ENCODE data around the gene H2BK1.

The H2BK1 gene

GRCh38 chr7:151202836-151203235 lies 7.5 kb downstream of the H2BK1 start:
- peaks cover 97% of the 10 kb centered on the region for H3K27me3 ChIP-seq (replicated peaks; ENCODE audit: insufficient read depth, low read length)
- H3K27ac ChIP-seq (ENCODE audit: low read length) = no peak overlapping the region
- TF ChIP-seq, protein P1, sequence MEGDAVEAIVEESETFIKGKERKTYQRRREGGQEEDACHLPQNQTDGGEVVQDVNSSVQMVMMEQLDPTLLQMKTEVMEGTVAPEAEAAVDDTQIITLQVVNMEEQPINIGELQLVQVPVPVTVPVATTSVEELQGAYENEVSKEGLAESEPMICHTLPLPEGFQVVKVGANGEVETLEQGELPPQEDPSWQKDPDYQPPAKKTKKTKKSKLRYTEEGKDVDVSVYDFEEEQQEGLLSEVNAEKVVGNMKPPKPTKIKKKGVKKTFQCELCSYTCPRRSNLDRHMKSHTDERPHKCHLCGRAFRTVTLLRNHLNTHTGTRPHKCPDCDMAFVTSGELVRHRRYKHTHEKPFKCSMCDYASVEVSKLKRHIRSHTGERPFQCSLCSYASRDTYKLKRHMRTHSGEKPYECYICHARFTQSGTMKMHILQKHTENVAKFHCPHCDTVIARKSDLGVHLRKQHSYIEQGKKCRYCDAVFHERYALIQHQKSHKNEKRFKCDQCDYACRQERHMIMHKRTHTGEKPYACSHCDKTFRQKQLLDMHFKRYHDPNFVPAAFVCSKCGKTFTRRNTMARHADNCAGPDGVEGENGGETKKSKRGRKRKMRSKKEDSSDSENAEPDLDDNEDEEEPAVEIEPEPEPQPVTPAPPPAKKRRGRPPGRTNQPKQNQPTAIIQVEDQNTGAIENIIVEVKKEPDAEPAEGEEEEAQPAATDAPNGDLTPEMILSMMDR (IDR thresholded peaks at IDR 0.05; ENCODE audit: low read length) = no peak
- TF ChIP-seq EZH2 (optimal IDR thresholded peaks at IDR 0.05; ENCODE audit: low read depth, low read length) = no peak
- TF ChIP-seq EZH2phosphoT487 (IDR thresholded peaks at IDR 0.05; ENCODE audit: low read length) = no peak
- H3K9ac ChIP-seq (ENCODE audit: low read length) = no peak overlapping the region
- H2AFZ ChIP-seq (ENCODE audit: low read length) = no peak overlapping the region
- H3F3A ChIP-seq (ENCODE audit: insufficient read depth, low read length) = no peaks in the 10 kb centered on the region
- H3K79me2 ChIP-seq (ENCODE audit: low read length) = no peaks in the 10 kb centered on the region
- no peak overlapping the region for H3K4me3 ChIP-seq (ENCODE audit: low read length)
- no peak overlapping the region for H3K4me2 ChIP-seq (ENCODE audit: low read depth, low read length)
- H4K20me1 ChIP-seq (ENCODE audit: insufficient read depth, low read length) = no peaks in the 10 kb centered on the region
- H3K9me2 ChIP-seq (replicated peaks; ENCODE audit: insufficient read depth, low read length) = no peaks in the 10 kb centered on the region
- no peaks in the 10 kb centered on the region for H3K4me1 ChIP-seq (ENCODE audit: low read length)
- DNase-seq = no peak
- H3K9me3 ChIP-seq (replicated peaks; ENCODE audit: insufficient read depth, low read length) = no peaks in the 10 kb centered on the region
- no peaks in the 10 kb centered on the region for H3K36me3 ChIP-seq (replicated peaks; ENCODE audit: insufficient read depth, low read length)

DNA sequence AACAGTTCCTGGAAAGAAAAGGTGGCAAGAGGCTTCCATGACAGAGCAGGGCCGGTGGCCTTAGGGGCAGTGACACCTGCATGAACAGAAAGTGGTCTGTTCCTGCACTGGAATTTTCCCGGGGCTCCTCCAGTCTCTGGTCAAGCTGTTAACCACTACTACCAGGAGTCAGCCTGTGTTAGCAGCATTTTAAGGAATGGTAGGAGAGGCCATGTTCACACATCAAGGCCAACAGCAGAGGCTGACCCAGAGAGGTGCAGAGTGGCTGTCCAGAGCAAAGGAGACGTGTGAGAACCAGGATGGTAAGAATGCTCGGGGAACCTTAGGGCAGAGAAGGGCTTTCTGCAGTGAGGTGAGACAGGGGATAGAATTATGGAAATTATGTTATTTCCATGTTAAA lies 8.5 kb downstream of the H2BK1 start:
- Histone ChIP-seq H3K36me3 (replicated peaks; ENCODE audit: insufficient read depth, low read length) (no peaks in the 10 kb centered on the region), H3K4me2 (ENCODE audit: low read depth, low read length) (no peak overlapping the region), H2AFZ (ENCODE audit: low read length) (no peak overlapping the region), H3K27ac (ENCODE audit: low read length) (no peak overlapping the region), H3K79me2 (ENCODE audit: low read length) (no peaks in the 10 kb centered on the region), H4K20me1 (ENCODE audit: insufficient read depth, low read length) (no peaks in the 10 kb centered on the region), H3K9ac (ENCODE audit: low read length) (no peak overlapping the region), H3F3A (ENCODE audit: insufficient read depth, low read length) (no peaks in the 10 kb centered on the region), H3K9me2 (replicated peaks; ENCODE audit: insufficient read depth, low read length) (no peaks in the 10 kb centered on the region), H3K4me1 (ENCODE audit: low read length) (no peaks in the 10 kb centered on the region), H3K27me3 (replicated peaks; ENCODE audit: insufficient read depth, low read length) (peaks cover 100% of the 10 kb centered on the region), H3K9me3 (replicated peaks; ENCODE audit: insufficient read depth, low read length) (no peaks in the 10 kb centered on the region), H3K4me3 (ENCODE audit: low read length) (no peak overlapping the region)
- DNase-seq = no peak
- TF ChIP-seq EZH2 (optimal IDR thresholded peaks at IDR 0.05; ENCODE audit: low read depth, low read length) (no peak), EZH2phosphoT487 (IDR thresholded peaks at IDR 0.05; ENCODE audit: low read length) (no peak)
- TF ChIP-seq, protein P1 (IDR thresholded peaks at IDR 0.05; ENCODE audit: low read length) = no peak

GRCh38 chr7:151201344-151201743 lies 8.9 kb downstream of the H2BK1 start:
- no peak for TF ChIP-seq EZH2phosphoT487 (IDR thresholded peaks at IDR 0.05; ENCODE audit: low read length)
- no peak for TF ChIP-seq EZH2 (optimal IDR thresholded peaks at IDR 0.05; ENCODE audit: low read depth, low read length)
- Histone ChIP-seq H3K9ac (ENCODE audit: low read length) (no peak overlapping the region), H3K4me3 (ENCODE audit: low read length) (no peak overlapping the region), H4K20me1 (ENCODE audit: insufficient read depth, low read length) (no peaks in the 10 kb centered on the region), H3K4me1 (ENCODE audit: low read length) (no peaks in the 10 kb centered on the region), H3K27me3 (replicated peaks; ENCODE audit: insufficient read depth, low read length) (peaks cover 100% of the 10 kb centered on the region), H3F3A (ENCODE audit: insufficient read depth, low read length) (no peaks in the 10 kb centered on the region), H3K4me2 (ENCODE audit: low read depth, low read length) (no peak overlapping the region), H3K9me3 (replicated peaks; ENCODE audit: insufficient read depth, low read length) (no peaks in the 10 kb centered on the region), H2AFZ (ENCODE audit: low read length) (no peak overlapping the region), H3K36me3 (replicated peaks; ENCODE audit: insufficient read depth, low read length) (no peaks in the 10 kb centered on the region), H3K27ac (ENCODE audit: low read length) (no peak overlapping the region), H3K9me2 (replicated peaks; ENCODE audit: insufficient read depth, low read length) (no peaks in the 10 kb centered on the region), H3K79me2 (ENCODE audit: low read length) (no peaks in the 10 kb centered on the region)
- DNase-seq = no peak

DNA sequence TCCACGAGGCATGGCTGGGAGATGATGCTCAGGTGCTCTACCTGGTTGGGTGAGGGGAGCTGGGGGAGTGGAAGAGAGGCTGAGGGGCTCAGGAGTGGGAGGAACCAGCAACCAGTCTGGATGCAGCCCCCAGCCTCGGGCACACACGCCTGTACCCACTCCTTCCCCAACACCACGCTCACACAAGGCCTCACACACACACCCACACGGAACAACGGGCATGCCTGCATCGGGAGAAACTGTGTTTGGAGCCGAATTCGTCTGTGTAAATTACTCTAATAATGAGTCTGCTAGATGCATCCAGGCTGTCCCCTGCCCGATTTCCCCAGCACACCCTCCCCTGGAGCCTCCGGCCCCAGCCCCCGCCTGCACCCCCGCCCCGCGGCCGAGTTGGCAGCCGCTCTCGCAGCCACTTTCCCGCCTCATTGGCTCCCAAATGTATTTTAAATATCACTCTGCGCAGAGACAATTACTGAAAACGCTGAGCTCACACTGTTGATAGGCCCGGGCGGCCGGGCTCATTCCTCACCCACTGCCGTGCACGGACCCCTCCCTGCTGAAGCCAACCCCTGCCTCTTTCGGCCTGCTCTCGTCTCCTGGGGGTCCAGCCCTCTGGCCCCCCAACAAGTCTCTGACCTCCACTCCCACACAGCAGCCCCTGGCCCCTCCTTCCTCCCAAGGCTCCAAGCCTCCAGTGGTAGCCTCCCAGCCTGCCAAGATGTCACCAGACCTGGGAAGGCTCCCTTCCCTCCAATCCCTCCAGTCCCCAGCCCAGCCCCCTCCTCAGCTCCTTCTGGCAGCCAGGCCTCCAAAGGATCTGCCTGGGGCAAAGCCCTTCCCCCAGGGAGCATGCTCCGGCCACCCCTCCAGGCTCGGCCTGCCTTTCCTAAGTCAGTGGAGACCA lies 11.1 kb downstream of the H2BK1 start:
- H2AFZ ChIP-seq (ENCODE audit: low read length) = no peak overlapping the region
- H3K4me3 ChIP-seq (ENCODE audit: low read length) = no peak overlapping the region
- H3K9ac ChIP-seq (ENCODE audit: low read length) = no peak overlapping the region
- no peaks in the 10 kb centered on the region for H3K4me1 ChIP-seq (ENCODE audit: low read length)
- no peaks in the 10 kb centered on the region for H3K9me3 ChIP-seq (replicated peaks; ENCODE audit: insufficient read depth, low read length)
- no peaks in the 10 kb centered on the region for H3K79me2 ChIP-seq (ENCODE audit: low read length)
- H3K9me2 ChIP-seq (replicated peaks; ENCODE audit: insufficient read depth, low read length) = no peaks in the 10 kb centered on the region
- no peaks in the 10 kb centered on the region for H3K36me3 ChIP-seq (replicated peaks; ENCODE audit: insufficient read depth, low read length)
- no peak for TF ChIP-seq EZH2phosphoT487 (IDR thresholded peaks at IDR 0.05; ENCODE audit: low read length)
- TF ChIP-seq, protein P1 (IDR thresholded peaks at IDR 0.05; ENCODE audit: low read length) = no peak
- no peak for TF ChIP-seq EZH2 (optimal IDR thresholded peaks at IDR 0.05; ENCODE audit: low read depth, low read length)
- H3K27ac ChIP-seq (ENCODE audit: low read length) = no peak overlapping the region
- H4K20me1 ChIP-seq (ENCODE audit: insufficient read depth, low read length) = no peaks in the 10 kb centered on the region
- H3K4me2 ChIP-seq (ENCODE audit: low read depth, low read length) = no peak overlapping the region
- no peak for DNase-seq
- H3K27me3 ChIP-seq (replicated peaks; ENCODE audit: insufficient read depth, low read length) = peaks cover 100% of the 10 kb centered on the region
- H3F3A ChIP-seq (ENCODE audit: insufficient read depth, low read length) = no peaks in the 10 kb centered on the region

All from MM.1S (cell line).